Fibroblast of the aortic adventitia (primary cell): Measurements from ENCODE around the gene SRR. TPM values are rescaled to one million over a fixed set of nuclear protein-coding genes. Genes with fewer than 3 reads are reported as not detected.

Experiments
- DNase-seq: peaks from one replicate; pipeline ENCODE4 v3.0.0-alpha.2; 2010; ENCODE audit warnings: low read depth
- H3K4me3 ChIP-seq: 2 replicates; pipeline ENCODE4 v1.5.1; 2011; ENCODE audit warnings: low read depth, mild to moderate bottlenecking, control low read depth, low read length, moderate library complexity
- CTCF ChIP-seq: IDR thresholded peaks from 2 replicates; pipeline ENCODE4 v1.5.1; 2011; ENCODE audit warnings: mild to moderate bottlenecking, low read length, control low read depth, inconsistent platforms; ENCODE audit not compliant: insufficient read depth
- total RNA-seq: library from RNA; depleted of rRNA; stranded (reverse); fragments of >200 nt; gene quantifications from 2 replicates; pipeline ENCODE4 v1.2.3, GENCODE V29; 2012; ENCODE audit warnings: low replicate concordance

SRR gene
- total RNA-seq, 1 donor, result 29.4 TPM

- TF ChIP-seq CTCF, result no peak
- H3K4me3 ChIP-seq, result no peak overlapping the region
- DNase-seq, result no peak
These were observed 27.6 kb downstream of the SRR start for GRCh38 chr17:2331303-2331702.

GRCh38 chr17:2335726-2336214 lies 32.0 kb downstream of the SRR start:
- no peak for TF ChIP-seq CTCF
- DNase-seq, result no peak
- H3K4me3 ChIP-seq, result peak overlapping the region; percentile 94

- DNase-seq, result peak; percentile 87
- peak; percentile 14 for TF ChIP-seq CTCF
- peak within 1 kb of the TSS; percentile 94 for H3K4me3 ChIP-seq
These were observed 32.6 kb downstream of the SRR start, which contains the start of gene TSR1 for GRCh38 chr17:2336215-2336851. Gene TSR1 (minus strand): TSS chr17:2336457. CDS start chr17:2336427, 30 bp downstream.

GRCh38 chr17:2336852-2337543 lies 33.2 kb downstream of the SRR start, which contains the start of gene SGSM2:
Gene SGSM2 (plus strand): TSS chr17:2337501. CDS start chr17:2337689, 188 bp downstream.
- no peak for TF ChIP-seq CTCF
- peak; percentile 16 for DNase-seq
- H3K4me3 ChIP-seq, result peak within 1 kb of the TSS; percentile 94

- peak overlapping the region; percentile 94 for H3K4me3 ChIP-seq
- peak; percentile 31 for DNase-seq
- TF ChIP-seq CTCF, result no peak
These were observed 34.0 kb downstream of the SRR start for GRCh38 chr17:2337544-2338314.

GRCh38 chr17:2338315-2338657 lies 34.5 kb downstream of the SRR start:
- no peak for TF ChIP-seq CTCF
- DNase-seq, result no peak

More at GRCh38 chr17:2338315-2338657, 34.5 kb downstream of the SRR start:
- H3K4me3 ChIP-seq, result peak overlapping the region; percentile 94
